GM21367 (cell line): ENCODE measurements around the gene DYSF.

ENCODE experiments used
- ATAC-seq: cut with Tn5 transposase; IDR thresholded peaks from one replicate; pipeline ENCODE4 v1.9.1; 2021; ENCODE audit not compliant: unreplicated experiment

Gene DYSF

GRCh38 chr2:71526141-71526540 is 72.8 kb downstream of the DYSF start:
- no peak for ATAC-seq

- no peak for ATAC-seq
Observed at GRCh38 chr2:71526975-71527374, 73.6 kb downstream of the DYSF start.

- no peak for ATAC-seq
Observed at GRCh38 chr2:71528131-71528591, 74.8 kb downstream of the DYSF start.

- no peak for ATAC-seq
Observed at GRCh38 chr2:71528749-71529148, 75.4 kb downstream of the DYSF start.

GRCh38 chr2:71530211-71530610 is 76.8 kb downstream of the DYSF start:
- no peak for ATAC-seq

GRCh38 chr2:71530641-71531332 is 77.4 kb downstream of the DYSF start:
- ATAC-seq, result no peak

GRCh38 chr2:71531522-71532047 is 78.2 kb downstream of the DYSF start:
- no peak for ATAC-seq

- no peak for ATAC-seq
Observed at GRCh38 chr2:71532327-71532726, 79.0 kb downstream of the DYSF start.

- ATAC-seq, result no peak
Observed at GRCh38 chr2:71534201-71534600, 80.8 kb downstream of the DYSF start.

- ATAC-seq, result no peak
Observed at GRCh38 chr2:71534826-71535225, 81.5 kb downstream of the DYSF start.

GRCh38 chr2:71535526-71535925 is 82.2 kb downstream of the DYSF start:
- no peak for ATAC-seq

- ATAC-seq, result no peak
Observed at GRCh38 chr2:71536226-71536671, 82.9 kb downstream of the DYSF start.

GRCh38 chr2:71538241-71538640 is 84.9 kb downstream of the DYSF start:
- no peak for ATAC-seq

- ATAC-seq, result no peak
Observed at GRCh38 chr2:71538656-71539265, 85.4 kb downstream of the DYSF start.

GRCh38 chr2:71540818-71541217 is 87.5 kb downstream of the DYSF start:
- ATAC-seq, result no peak

GRCh38 chr2:71544919-71545571 is 91.7 kb downstream of the DYSF start:
- ATAC-seq, result no peak

- ATAC-seq, result no peak
Observed at GRCh38 chr2:71545572-71546274, 92.4 kb downstream of the DYSF start.

- ATAC-seq, result no peak
Observed at GRCh38 chr2:71546275-71546638, 92.9 kb downstream of the DYSF start.

- ATAC-seq, result no peak
Observed at GRCh38 chr2:71546777-71547281, 93.5 kb downstream of the DYSF start.

GRCh38 chr2:71547616-71548285 is 94.4 kb downstream of the DYSF start:
- ATAC-seq, result no peak
